IPS-20b (cell line): ENCODE measurements around the gene GID4.

Experiments
- H3K27ac ChIP-seq: one replicate; pipeline ENCODE4 v1.5.1; 2013; ENCODE audit warnings: low read length
- H3K27me3 ChIP-seq: 2 replicates; pipeline ENCODE4 v1.6.1; 2013; ENCODE audit warnings: mild to moderate bottlenecking, low read length, inconsistent platforms; ENCODE audit not compliant: insufficient read depth
- H3K36me3 ChIP-seq: 2 replicates; pipeline ENCODE4 v1.6.1; 2013; ENCODE audit warnings: low read depth, mild to moderate bottlenecking, inconsistent platforms, low read length, moderate library complexity; ENCODE audit not compliant: insufficient read depth
- H3K4me1 ChIP-seq: 2 replicates; pipeline ENCODE4 v1.6.1; 2013; ENCODE audit warnings: mild to moderate bottlenecking, control low read depth, inconsistent platforms, low read length, moderate library complexity; ENCODE audit not compliant: insufficient read depth
- H3K4me3 ChIP-seq: 2 replicates; pipeline ENCODE4 v1.5.1; 2013; ENCODE audit warnings: mild to moderate bottlenecking, low read length, inconsistent platforms
- H3K9ac ChIP-seq: 2 replicates; pipeline ENCODE4 v1.6.1; 2013; ENCODE audit warnings: low read depth, mild to moderate bottlenecking, inconsistent platforms, low read length, moderate library complexity
- H3K9me3 ChIP-seq: 2 replicates; pipeline ENCODE4 v1.6.1; 2013; ENCODE audit warnings: mild to moderate bottlenecking, low read depth, low read length, inconsistent platforms; ENCODE audit not compliant: insufficient read depth

GID4 gene

GRCh38 chr17:18056214-18056613 is 17.0 kb downstream of the GID4 start:
- Histone ChIP-seq H3K4me3 (no peak overlapping the region), H3K9ac (no peak overlapping the region), H3K27ac (no peak overlapping the region), H3K27me3 (no peaks in the 10 kb centered on the region), H3K9me3 (no peaks in the 10 kb centered on the region), H3K4me1 (no peaks in the 10 kb centered on the region), H3K36me3 (peaks cover 24% of the 10 kb centered on the region)

- Histone ChIP-seq H3K4me1 (no peaks in the 10 kb centered on the region), H3K27me3 (no peaks in the 10 kb centered on the region), H3K9ac (no peak overlapping the region), H3K36me3 (peaks cover 32% of the 10 kb centered on the region), H3K4me3 (no peak overlapping the region), H3K27ac (no peak overlapping the region), H3K9me3 (no peaks in the 10 kb centered on the region)
Measured at GRCh38 chr17:18059283-18059682, 20.1 kb downstream of the GID4 start.

- Histone ChIP-seq H3K9me3 (no peaks in the 10 kb centered on the region), H3K36me3 (peaks cover 29% of the 10 kb centered on the region), H3K4me3 (no peak overlapping the region), H3K27ac (no peak overlapping the region), H3K9ac (no peak overlapping the region), H3K27me3 (no peaks in the 10 kb centered on the region), H3K4me1 (no peaks in the 10 kb centered on the region)
Measured at GRCh38 chr17:18064053-18064452, 24.8 kb downstream of the GID4 start.

- peaks cover 29% of the 10 kb centered on the region for H3K36me3 ChIP-seq
- H3K9ac ChIP-seq, result no peak overlapping the region
- H3K4me3 ChIP-seq, result no peak overlapping the region
- no peaks in the 10 kb centered on the region for H3K27me3 ChIP-seq
- no peaks in the 10 kb centered on the region for H3K9me3 ChIP-seq
- no peak overlapping the region for H3K27ac ChIP-seq
- H3K4me1 ChIP-seq, result no peaks in the 10 kb centered on the region
Measured at GRCh38 chr17:18065546-18065945, 26.3 kb downstream of the GID4 start.

GRCh38 chr17:18066866-18067265 is 27.7 kb downstream of the GID4 start:
- Histone ChIP-seq H3K4me1 (no peaks in the 10 kb centered on the region), H3K9me3 (no peaks in the 10 kb centered on the region), H3K36me3 (peaks cover 23% of the 10 kb centered on the region), H3K9ac (no peak overlapping the region), H3K27ac (no peak overlapping the region), H3K4me3 (no peak overlapping the region), H3K27me3 (no peaks in the 10 kb centered on the region)

GRCh38 chr17:18069101-18069500 is 29.9 kb downstream of the GID4 start:
- H3K36me3 ChIP-seq, result peaks cover 15% of the 10 kb centered on the region; the same call in 1 of the 2 replicates
- H3K27ac ChIP-seq, result no peak overlapping the region
- H3K27me3 ChIP-seq, result no peaks in the 10 kb centered on the region
- H3K9ac ChIP-seq, result no peak overlapping the region
- no peaks in the 10 kb centered on the region for H3K9me3 ChIP-seq
- H3K4me3 ChIP-seq, result no peak overlapping the region
- H3K4me1 ChIP-seq, result no peaks in the 10 kb centered on the region

GRCh38 chr17:18070861-18071340 is 31.7 kb downstream of the GID4 start:
- Histone ChIP-seq H3K9ac (no peak overlapping the region), H3K9me3 (no peaks in the 10 kb centered on the region), H3K27ac (no peak overlapping the region), H3K4me1 (no peaks in the 10 kb centered on the region), H3K27me3 (no peaks in the 10 kb centered on the region), H3K36me3 (0 out of 2 replicates have a peak, but pooled peaks cover under 1% of the 10 kb centered on the region), H3K4me3 (no peak overlapping the region)

- Histone ChIP-seq H3K27me3 (no peaks in the 10 kb centered on the region), H3K4me3 (no peak overlapping the region), H3K36me3 (no peaks in the 10 kb centered on the region), H3K27ac (no peak overlapping the region), H3K4me1 (no peaks in the 10 kb centered on the region), H3K9ac (no peak overlapping the region), H3K9me3 (no peaks in the 10 kb centered on the region)
Measured at GRCh38 chr17:18071751-18072150, 32.5 kb downstream of the GID4 start.

- no peaks in the 10 kb centered on the region for H3K9me3 ChIP-seq
- H3K4me1 ChIP-seq, result no peaks in the 10 kb centered on the region
- H3K36me3 ChIP-seq, result no peaks in the 10 kb centered on the region
- no peak overlapping the region for H3K27ac ChIP-seq
- no peaks in the 10 kb centered on the region for H3K27me3 ChIP-seq
- no peak overlapping the region for H3K4me3 ChIP-seq
- H3K9ac ChIP-seq, result no peak overlapping the region
Measured at GRCh38 chr17:18074566-18075272, 35.5 kb downstream of the GID4 start.

GRCh38 chr17:18076936-18077335 is 37.7 kb downstream of the GID4 start:
- Histone ChIP-seq H3K27me3 (no peaks in the 10 kb centered on the region), H3K36me3 (no peaks in the 10 kb centered on the region), H3K9ac (no peak overlapping the region), H3K27ac (no peak overlapping the region), H3K9me3 (no peaks in the 10 kb centered on the region), H3K4me1 (no peaks in the 10 kb centered on the region), H3K4me3 (no peak overlapping the region)

GRCh38 chr17:18079543-18079942 is 40.3 kb downstream of the GID4 start:
- Histone ChIP-seq H3K9ac (no peak overlapping the region), H3K9me3 (no peaks in the 10 kb centered on the region), H3K27ac (no peak overlapping the region), H3K4me3 (no peak overlapping the region), H3K27me3 (no peaks in the 10 kb centered on the region), H3K36me3 (no peaks in the 10 kb centered on the region), H3K4me1 (no peaks in the 10 kb centered on the region)

GRCh38 chr17:18084256-18084655 is 45.0 kb downstream of the GID4 start:
- H3K27me3 ChIP-seq, result no peaks in the 10 kb centered on the region
- no peaks in the 10 kb centered on the region for H3K9me3 ChIP-seq
- H3K4me3 ChIP-seq, result no peak overlapping the region
- H3K9ac ChIP-seq, result no peak overlapping the region
- H3K36me3 ChIP-seq, result no peaks in the 10 kb centered on the region
- H3K27ac ChIP-seq, result no peak overlapping the region
- no peaks in the 10 kb centered on the region for H3K4me1 ChIP-seq
